Measurements from ENCODE around the gene ELAVL1. TPM values are rescaled to one million over a fixed set of nuclear protein-coding genes. Genes with fewer than 3 reads are reported as not detected.
"Not testable (repeated sequence)": the region's sequence is repeated elsewhere in the genome, so short reads cannot be mapped to it uniquely, and the experiment has no call there.

Gene ELAVL1
- total RNA-seq, 1 donor from 2014 or later = 17.5 TPM

DNA sequence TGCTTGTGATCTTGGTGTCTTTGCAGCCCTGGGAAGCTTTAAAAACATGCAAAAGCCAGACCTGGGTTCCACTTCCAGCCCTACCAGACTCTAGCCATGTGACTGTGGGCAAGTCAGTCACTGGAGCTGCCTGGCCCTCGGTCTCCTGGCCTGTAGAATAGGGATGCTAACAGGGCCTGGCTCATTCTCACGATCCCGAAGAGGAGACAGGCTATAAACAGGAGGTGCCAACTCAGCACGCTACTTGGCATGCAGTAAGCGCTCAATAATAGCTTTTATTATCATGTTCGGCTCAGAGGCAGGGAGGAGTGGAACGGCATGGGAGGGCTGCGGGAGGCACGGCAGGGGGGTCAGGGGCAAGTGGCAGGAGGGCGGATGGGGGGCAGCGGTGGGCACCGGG, 81.2 kb downstream of the ELAVL1 start:
- DNase-seq (ENCODE audit: low read depth in 2 of 2) = no peak

- no peak for DNase-seq (ENCODE audit: low read depth in 2 of 2)
Measured at GRCh38 chr19:7923295-7924191, 81.9 kb downstream of the ELAVL1 start.

DNA sequence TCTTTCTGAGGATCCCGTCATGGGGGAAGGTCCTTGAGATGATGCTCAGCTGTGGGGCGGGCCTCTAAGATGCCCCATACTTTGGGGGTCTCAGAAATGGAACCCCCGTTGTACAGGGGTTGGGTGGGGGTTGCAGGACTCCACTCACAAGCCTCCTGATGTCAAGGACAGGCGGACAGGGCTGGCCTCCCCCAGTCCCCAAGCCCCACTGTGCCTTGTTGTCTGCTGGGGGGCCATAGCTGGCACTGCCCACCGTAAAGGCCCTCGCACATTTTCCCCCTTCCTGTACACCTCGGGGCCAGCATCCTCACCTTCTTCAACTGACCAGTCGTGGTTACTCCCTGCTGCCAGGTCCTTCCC, 82.6 kb downstream of the ELAVL1 start:
- no peak for DNase-seq (ENCODE audit: low read depth in 2 of 2)

DNA sequence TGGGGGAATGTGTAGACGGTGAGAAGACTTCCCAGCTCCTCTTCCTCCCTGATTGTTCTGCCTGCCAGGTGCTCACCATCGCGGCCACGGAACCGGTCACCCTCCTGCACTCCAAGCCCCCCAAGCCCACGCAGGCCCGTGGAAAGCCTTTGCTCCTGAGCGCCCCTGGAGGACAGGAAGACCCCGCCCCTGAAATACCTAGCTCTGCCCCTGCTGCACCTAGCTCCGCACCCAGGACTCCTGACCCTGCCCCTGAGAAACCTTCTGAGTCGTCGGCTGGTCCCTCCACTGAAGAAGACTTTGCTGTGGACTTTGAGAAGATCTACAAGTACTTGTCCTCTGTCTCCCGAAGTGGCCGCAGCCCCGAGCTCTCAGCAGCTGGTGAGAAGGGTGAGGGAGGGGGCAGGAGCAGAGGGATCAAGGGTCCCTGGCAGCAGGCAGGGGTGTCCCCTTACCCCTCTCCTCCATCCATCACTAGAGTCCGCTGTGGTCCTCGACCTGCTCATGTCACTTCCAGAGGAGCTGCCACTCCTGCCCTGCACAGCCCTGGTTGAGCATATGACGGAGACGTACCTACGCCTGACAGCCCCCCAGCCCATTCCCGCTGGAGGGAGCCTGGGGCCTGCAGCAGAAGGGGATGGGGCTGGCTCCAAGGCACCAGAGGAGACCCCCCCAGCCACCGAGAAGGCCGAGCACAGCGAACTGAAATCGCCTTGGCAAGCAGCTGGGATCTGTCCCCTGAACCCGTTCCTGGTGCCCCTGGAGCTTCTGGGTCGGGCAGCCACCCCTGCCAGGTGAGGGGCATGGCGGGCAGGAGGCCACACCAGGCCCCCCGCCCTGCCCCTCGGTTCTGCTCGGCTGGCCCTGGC, 83.2 kb downstream of the ELAVL1 start:
- DNase-seq (ENCODE audit: low read depth in 2 of 2) = no peak

- peak in 1 of 2 donors; percentile 40 for DNase-seq (ENCODE audit: low read depth in 2 of 2)
Measured at GRCh38 chr19:7921302-7921966, 84.0 kb downstream of the ELAVL1 start.

GRCh38 chr19:7920519-7921301, 84.7 kb downstream of the ELAVL1 start:
- DNase-seq (ENCODE audit: low read depth in 2 of 2) = peak; percentile 98 to 99

GRCh38 chr19:7919610-7920518, 85.6 kb downstream of the ELAVL1 start, which contains the start of gene SNAPC2:
TSS of gene SNAPC2 (plus strand) at chr19:7920338. CDS start at chr19:7920367, 29 bp downstream.
- peak; percentile 94 for DNase-seq (ENCODE audit: low read depth in 2 of 2)

- DNase-seq (ENCODE audit: low read depth in 2 of 2) = no peak
Measured at GRCh38 chr19:7918615-7919421, 86.6 kb downstream of the ELAVL1 start.

GRCh38 chr19:7918062-7918614, 87.3 kb downstream of the ELAVL1 start:
- not testable (repeated sequence) for DNase-seq (ENCODE audit: low read depth in 2 of 2)

- peak; percentile 66 to 72 for DNase-seq (ENCODE audit: low read depth in 2 of 2)
Measured at GRCh38 chr19:7917267-7918061, 88.0 kb downstream of the ELAVL1 start.

GRCh38 chr19:7916955-7917266, 88.5 kb downstream of the ELAVL1 start:
- no peak for DNase-seq (ENCODE audit: low read depth in 2 of 2)

GRCh38 chr19:7916103-7916954, 89.1 kb downstream of the ELAVL1 start:
- no peak for DNase-seq (ENCODE audit: low read depth in 2 of 2)

DNA sequence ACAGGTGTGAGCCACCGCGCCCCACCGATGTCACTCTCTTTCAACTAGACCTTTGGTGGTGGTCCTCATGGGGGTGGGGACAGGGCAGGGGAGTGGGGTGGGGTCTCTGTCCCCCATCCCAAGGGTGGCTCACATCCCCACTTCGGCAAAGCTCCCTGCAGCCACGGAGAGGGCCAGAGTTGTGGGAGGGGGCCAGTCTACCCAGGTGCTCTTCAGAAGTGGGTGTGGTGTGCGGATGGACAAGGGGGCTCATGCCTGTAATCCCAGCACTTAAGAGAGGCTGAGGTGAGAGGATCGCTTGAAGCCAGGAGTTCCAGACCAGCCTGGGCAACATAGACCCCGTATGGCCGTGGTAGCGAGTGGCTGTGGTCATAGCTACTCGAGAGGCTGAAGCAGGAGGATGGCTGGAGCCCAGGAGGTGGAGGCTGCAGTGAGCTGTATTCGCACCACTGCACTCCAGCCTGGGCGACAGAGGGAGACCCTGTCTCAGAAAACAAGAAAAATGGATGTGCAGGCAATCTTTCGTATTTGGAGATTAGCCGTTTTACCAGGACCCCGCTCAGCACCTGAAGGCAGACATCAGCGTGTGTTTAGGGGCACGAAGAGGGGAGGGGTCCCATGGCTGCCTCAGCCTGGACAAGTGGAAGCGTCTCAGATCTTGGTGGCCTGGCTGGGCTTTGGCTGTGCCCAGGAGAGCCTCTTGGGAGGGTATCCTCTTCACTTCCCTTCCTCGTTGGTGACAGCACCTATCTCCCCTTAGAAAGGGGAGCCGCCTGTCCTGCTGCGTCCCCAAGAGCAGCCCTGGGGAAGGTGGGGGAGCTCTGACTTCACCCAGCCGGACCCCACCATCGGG, 90.0 kb downstream of the ELAVL1 start:
- DNase-seq (ENCODE audit: low read depth in 2 of 2) = no peak

DNA sequence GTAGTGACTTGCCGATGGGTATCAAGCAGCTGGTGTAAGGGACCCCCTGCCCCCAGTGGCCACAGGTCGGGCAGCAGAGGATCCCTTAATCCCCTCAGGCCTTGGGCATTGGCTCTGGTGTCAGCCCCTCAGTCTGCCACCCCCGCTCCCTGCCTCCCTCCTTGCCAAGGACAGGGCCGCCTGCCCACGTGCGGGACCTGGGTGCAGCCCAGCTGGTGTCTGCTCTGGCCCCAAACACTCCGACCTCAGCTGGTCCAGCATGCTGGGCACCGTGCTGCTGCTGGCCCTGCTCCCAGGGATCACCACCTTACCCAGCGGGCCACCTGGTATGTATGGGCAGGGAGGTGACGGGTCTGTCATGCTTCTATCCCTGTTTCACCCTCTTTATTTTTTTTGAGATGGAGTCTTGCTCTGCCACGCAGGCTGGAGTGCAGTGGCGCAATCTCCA, 90.8 kb downstream of the ELAVL1 start, which contains the start of gene TGFBR3L:
Gene TGFBR3L, plus strand, starts transcription at position 233 of the 448 bp plus-strand sequence.
- DNase-seq (ENCODE audit: low read depth in 2 of 2) = no peak

DNA sequence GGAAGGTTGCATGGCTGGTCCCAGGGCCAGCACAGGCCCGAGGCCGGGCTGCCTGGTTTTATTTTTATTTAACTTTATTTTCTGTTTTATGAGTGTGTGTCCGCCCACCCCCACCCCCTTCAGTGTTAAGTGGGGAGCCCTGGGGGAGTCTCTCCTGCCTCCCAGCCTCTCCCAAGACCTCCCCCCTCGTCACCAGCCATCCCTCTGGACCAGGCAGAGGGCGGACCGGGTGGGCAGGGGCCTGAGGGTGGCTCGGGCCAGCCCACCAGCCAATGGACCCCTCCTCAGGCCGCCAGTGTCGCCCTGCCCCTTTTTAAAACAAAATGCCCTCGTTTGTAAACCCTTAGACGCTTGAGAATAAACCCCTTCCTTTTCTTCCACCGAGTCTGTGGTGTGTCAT, 91.3 kb downstream of the ELAVL1 start:
- DNase-seq (ENCODE audit: low read depth in 2 of 2) = no peak

GRCh38 chr19:7913652-7914051, 91.8 kb downstream of the ELAVL1 start:
- DNase-seq (ENCODE audit: low read depth in 2 of 2) = no peak

Measured in lung microvascular endothelial cell (primary cell).